HG02623 (cell line): ENCODE results near the gene CALR3.
"Not testable (repeated sequence)": the region's sequence is repeated elsewhere in the genome, so short reads cannot be mapped to it uniquely, and the experiment has no call there.

Experiments used
- ATAC-seq: cut with Tn5 transposase; IDR thresholded peaks from one replicate; pipeline ENCODE4 v1.9.1; 2021; ENCODE audit warnings: moderate library complexity; ENCODE audit not compliant: unreplicated experiment

CALR3 gene

DNA sequence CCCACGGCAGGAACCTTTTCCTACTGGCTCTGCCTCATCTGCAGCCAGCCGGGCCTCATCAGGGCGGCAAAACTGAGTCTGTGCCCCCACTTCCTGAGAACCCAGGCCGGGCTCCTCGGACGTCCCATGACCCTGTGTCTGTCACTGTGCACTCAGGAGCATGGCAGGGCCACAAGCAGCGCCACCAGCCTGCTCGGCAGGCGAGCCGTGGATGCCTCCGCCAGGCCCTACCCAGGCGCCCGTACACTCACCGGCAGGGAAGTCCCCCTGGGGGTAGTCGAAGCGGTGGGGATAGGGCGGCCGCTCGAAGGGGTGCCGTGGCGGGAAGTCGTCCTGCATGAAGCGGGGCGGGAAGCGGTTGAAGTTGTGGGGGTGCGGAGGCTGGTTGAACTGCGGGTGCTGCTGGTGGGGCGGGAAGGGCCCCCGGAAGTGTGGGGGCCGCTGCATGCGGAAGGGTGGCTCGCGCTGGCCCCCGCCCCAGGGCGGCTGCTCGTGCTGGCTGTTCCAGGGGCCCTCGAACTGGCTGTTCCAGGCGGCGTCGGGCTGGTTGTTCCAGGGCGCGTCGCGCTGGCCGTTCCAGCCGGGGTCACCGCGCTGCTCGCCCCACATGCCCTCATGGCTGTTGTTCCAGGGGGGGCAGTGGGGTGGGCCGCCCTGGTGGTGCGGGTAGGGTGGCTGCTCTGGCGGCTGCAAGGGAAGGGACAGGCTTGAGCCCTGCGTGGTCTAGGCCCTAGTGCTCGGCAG lies 29.2 kb upstream of the CALR3 start:
- no peak for ATAC-seq

- ATAC-seq, result no peak
These were observed 26.8 kb upstream of the CALR3 start for GRCh38 chr19:16522559-16523377.

DNA sequence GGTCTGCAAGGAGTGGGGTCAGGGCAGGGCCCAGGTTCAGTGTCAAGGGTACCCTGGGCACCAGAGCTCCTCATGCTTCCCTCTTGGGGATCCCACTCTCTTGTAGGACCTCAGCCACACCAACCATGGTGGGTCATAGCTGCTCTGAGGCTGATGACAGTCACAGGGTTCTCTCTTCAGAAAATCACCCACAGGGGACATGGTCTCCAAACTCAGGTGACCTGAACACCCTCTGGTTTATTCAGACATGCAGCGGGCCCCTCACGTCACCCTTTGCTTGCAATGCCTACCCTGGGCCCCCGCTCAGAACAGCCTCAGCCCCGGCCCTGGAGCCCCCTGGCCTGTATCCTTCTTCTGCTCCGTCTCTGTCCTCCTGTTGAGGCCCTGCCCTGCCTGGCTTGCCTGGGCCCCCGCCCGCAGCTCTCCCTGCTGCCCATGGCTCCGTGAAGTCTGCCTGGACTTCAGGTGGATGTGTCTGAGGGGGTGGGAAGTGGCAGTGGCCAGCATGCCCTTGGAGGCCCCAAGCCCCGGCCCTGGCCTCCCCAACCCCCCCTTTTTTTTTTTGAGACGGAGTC lies 25.8 kb upstream of the CALR3 start:
- no peak for ATAC-seq

GRCh38 chr19:16520986-16521624 lies 25.1 kb upstream of the CALR3 start:
- ATAC-seq, result no peak

DNA sequence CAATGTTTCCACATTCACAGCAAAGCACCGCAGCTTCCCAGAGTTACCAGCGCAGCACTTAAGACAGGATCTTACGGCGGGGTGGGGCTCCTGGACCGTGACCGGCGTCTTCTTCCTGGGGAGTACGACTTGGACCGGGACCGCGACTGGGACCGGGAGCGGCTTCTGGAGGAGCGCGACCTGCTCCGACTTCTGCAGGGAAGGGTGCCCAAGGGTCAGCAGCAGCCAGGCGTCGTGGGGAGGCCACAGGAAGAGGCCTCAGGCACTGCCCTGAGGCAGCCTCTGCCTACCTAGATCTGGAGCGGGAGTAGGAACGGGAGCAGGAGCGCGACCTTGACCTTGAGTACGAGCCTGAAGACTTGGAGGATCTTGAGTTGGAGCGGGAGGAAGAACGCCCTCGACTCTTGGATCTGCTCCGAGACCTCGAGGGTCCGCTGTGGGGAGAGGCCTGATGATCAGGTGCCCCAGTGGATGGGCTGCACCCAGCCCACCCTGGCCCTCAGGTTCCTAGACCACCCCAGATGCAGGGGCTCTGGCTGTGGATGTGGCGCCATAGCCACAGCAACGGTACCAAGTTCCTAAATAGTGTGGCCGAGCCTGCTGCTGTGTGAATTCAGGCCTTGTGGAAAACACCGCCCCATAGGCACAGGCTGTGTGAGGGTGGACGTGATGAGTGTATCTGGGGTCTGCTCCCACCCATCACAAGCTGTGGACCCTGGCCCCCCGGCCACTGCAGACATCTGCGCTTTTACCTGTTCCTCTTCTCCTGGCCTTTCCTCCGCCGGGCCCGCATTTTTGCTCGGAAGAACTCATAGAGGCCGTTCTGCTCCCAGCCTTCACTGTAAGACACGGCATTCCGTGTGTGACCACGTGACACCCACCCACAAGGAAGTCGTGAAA lies 24.4 kb upstream of the CALR3 start:
- no peak for ATAC-seq

GRCh38 chr19:16519230-16519687 lies 23.3 kb upstream of the CALR3 start:
- no peak for ATAC-seq

DNA sequence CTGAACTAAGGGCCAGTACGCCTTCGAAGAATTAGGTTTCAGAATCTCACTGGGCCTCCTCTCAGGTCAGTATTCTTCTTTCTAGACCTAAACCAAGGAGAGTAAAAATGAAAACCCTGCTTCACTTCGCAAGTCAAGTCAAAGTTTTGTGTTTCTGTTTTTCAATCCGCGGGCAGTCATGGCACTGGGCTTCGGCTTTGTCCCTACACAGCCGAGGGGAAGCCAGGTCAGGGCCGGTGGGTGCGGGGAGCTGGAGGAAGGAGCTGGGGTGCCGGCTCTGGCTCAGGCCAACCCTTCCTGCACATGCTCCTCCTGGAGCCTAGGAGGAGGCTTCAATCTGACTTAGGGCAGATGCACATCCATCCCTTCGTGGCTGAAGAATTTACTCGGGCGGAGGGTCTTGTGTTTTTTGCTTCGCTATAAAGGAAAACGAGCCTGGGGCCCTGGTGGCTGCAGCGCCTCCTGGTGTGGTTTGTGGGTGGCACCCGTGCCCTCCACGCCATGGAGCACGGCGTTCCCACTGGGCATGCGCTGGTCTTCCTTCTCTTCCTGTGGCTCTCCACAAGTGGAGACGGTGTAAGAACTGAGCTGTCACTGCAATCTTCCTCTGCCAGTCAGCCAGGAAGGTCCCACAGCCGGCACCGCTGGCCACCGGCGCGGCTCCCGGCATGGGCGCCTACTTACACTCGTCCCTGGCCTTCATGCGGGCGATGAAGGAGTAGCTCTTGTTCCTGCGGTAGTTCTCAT lies 22.7 kb upstream of the CALR3 start:
- ATAC-seq, result no peak

DNA sequence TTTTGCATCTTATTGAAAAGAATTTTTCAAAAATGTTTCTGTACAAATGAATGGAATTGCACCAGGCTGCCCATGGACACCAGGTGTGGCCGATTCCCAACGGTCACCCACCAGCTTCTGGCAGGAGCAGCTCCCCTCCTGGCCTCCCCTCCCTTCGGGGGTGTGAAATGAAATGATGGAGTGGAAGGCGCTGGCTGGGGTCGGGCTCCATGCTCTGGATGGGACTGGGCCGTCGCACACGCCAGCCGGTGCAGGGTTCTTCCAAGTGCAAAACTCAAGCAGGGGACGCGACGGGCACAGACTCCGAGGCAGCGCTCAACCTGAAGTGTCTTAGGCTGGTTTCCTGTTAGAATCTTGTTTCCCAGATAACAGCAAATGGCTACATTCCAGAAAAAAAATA lies 22.1 kb upstream of the CALR3 start:
- no peak for ATAC-seq

GRCh38 chr19:16516923-16517610 lies 21.1 kb upstream of the CALR3 start:
- no peak for ATAC-seq

DNA sequence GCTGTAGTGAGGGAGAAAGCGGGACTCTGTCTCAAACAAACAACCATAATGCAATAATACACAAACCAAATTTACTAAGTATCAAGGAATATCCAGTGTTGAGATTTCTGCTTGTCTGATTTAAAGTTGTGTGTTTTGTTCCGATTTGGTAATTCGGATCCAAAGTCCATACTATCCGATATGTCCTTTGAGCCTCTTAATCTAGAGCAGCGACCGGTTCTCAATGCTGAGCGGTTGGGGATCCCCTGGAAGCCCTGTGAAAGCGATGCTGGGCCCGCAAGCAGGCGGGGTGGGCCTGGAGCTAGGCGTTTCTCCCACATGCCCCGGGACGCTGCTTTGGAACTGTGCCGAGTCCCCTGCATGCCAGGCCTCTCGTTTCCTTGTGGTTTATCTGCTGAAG lies 20.4 kb upstream of the CALR3 start:
- ATAC-seq, result no peak

GRCh38 chr19:16514383-16515019 lies 18.5 kb upstream of the CALR3 start:
- no peak for ATAC-seq

DNA sequence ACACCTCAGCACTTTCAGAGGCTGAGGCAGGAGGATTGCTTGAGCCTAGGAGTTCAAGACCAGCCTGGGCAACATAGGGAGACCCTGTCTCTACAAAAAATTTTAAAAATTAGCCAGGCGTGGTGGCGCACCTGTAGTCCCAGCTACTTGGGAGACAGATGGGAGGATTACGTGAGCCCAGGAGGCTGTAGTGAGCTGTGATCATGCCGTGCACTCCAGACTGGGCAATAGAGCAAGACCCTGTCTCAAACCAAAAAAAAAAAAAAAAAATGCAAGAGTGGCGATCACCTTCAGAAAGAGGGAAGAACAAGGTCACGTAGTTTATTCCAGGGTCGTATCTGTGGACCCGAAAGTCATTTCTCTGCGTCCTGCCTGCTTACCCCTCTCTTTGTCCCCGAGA lies 16.6 kb upstream of the CALR3 start:
- not testable (repeated sequence) for ATAC-seq

DNA sequence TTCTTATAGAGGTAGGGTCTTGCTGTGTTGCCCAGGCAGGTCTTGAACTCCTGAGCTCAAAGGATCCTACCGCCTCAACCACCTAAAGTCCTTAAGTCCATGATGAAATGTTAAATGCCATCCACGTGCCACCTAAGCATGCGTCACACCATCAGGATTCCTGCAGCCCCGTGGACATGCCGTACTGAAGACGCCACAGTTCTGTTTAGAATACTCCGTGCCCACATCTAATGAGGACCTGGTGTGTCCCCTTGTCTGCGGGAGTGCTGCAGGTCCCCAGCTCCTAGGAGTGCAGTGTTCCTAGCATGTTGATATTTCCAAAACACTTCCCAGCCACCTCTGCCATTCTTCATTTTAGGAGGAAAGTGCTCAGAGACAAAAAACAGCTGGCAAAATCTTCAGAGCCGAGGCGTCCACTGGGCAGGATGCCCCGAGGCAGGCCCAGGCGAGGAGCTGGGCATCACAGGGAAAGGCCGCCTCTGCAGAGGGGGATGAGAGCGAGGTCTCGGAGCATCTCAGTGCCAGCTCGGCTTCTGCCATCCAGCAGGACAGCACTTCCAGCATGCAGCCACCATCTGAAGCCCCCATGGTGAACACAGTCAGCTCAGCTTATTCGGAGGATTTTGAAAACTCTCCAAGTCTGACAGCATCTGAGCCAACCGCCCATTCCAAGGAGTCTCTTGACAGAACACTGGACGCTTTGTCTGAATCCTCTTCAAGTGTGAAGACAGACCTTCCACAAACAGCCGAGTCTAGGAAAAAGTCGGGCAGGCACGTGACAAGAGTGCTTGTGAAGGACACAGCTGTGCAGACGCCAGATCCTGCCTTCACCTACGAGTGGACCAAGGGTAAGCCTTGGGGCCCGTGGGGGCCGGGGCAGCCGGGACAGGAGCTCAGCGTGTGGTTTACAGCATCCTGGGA lies 13.4 kb upstream of the CALR3 start:
- no peak for ATAC-seq

GRCh38 chr19:16508546-16508945 lies 12.6 kb upstream of the CALR3 start:
- ATAC-seq, result no peak

- no peak for ATAC-seq
These were observed 11.0 kb upstream of the CALR3 start for GRCh38 chr19:16506961-16507360.

DNA sequence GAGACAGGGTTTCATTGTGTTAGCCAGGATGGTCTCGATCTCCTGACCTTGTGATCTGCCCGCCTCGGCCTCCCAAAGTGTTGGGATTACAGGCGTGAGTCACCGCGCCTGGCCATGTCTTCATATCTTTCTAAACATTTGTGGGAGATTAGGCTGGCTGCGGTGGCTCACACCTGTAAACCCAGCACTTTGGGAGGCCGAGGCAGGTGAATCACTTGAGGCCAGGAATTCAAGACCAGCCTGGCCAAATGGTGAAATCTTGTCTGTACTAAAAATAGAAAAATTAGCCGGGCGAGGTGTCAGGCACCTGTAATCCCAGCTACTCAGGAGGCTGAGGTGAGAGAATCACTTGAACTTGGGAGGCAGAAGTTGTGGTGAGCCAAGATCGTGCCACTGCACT lies 10.2 kb upstream of the CALR3 start:
- not testable (repeated sequence) for ATAC-seq

DNA sequence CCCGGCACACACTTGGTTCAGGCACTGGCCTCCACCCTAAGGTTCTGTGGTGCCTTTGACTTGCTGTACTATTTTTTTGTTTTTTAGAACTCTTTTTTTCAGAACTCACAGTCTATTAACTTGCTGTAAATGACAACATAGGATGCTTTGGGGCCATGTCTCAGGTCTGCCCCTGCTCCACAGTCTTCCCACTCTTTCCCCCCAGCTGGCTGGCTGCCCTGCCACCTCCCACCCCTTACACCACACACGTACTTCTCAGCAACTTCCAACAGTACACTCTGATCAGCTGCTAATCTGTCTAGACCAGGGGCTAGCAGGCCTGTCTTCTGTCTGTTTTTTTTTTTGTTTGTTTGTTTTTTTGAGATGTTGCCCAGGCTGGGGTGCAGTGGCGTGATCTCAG lies 8.3 kb upstream of the CALR3 start:
- ATAC-seq, result no peak

DNA sequence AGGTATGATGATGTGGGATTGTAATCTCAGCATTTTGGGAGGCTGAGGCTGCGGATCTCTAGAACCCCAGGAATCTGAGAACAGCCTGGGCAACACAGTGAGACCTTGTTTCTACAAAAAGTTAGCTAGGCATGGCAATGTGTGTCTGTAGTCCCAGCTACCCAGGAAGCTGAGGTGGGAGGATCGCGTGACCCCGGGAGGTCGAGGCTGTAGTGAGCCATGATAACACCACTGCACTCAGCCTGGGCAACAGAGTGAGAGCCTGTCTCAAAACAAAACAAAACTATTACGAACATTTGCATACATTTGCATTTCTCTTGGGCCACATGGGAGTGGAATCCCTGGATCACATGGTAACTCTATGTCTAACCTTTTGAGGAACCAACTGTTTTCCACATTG lies 1.9 kb upstream of the CALR3 start:
- ATAC-seq, result no peak
